T follicular helper cell (primary cell): Measurements from ENCODE around the gene SLC45A1.

Source experiments
- DNase-seq: peaks from one replicate; pipeline ENCODE4 v3.0.0-alpha.2; 2020; ENCODE audit warnings: low read depth

SLC45A1 gene

DNA sequence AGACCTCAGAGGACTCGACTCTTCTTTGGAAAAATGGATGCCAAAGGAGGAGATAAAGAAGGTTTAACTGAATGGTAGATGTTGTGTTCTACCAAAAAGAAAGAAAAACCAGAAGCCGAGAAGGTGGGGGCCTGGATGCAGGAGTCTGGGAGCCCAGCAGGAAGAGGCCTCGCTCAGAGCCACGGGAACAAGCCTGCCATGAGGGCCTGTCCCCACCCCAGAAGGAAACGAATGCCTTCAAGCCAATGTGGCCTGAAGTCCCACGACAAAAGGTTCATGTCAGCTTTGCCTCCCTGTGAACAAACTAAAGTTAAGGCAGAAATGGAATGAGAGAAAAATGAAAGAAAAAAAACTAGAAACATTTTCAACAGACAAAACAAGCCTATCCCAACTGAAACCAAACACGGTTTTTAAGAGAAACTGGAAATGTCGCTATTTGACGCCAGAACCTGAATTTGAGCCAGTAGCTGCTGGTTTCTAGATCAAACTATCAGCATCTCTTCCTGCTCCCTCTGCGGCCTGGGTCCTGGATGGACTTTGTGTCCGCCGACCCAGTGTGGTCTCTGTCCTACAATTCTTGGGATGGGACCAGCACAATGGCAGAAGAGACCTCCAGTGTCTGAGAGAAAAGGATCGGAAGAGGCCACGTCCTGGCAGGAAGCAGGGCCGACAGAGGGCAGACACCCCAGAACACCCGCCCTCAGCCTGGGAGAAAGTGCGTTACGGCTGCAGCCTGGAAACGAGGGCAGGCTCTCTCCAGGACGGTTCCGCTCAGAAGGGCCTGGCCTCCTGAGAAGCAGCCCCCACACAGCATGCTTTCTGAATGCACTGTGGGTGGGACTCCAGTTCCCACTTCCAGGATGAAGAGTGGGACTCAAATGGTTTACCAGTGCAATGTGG is 35.2 kb downstream of the SLC45A1 start:
- DNase-seq = no peak

GRCh38 chr1:8354038-8354437 is 36.1 kb downstream of the SLC45A1 start:
- no peak for DNase-seq

GRCh38 chr1:8355439-8356255 is 37.7 kb downstream of the SLC45A1 start:
- DNase-seq = no peak

GRCh38 chr1:8356256-8357209 is 38.6 kb downstream of the SLC45A1 start:
- DNase-seq = no peak

GRCh38 chr1:8357329-8358101 is 39.6 kb downstream of the SLC45A1 start:
- no peak for DNase-seq

GRCh38 chr1:8358241-8358896 is 40.5 kb downstream of the SLC45A1 start:
- DNase-seq = no peak

DNA sequence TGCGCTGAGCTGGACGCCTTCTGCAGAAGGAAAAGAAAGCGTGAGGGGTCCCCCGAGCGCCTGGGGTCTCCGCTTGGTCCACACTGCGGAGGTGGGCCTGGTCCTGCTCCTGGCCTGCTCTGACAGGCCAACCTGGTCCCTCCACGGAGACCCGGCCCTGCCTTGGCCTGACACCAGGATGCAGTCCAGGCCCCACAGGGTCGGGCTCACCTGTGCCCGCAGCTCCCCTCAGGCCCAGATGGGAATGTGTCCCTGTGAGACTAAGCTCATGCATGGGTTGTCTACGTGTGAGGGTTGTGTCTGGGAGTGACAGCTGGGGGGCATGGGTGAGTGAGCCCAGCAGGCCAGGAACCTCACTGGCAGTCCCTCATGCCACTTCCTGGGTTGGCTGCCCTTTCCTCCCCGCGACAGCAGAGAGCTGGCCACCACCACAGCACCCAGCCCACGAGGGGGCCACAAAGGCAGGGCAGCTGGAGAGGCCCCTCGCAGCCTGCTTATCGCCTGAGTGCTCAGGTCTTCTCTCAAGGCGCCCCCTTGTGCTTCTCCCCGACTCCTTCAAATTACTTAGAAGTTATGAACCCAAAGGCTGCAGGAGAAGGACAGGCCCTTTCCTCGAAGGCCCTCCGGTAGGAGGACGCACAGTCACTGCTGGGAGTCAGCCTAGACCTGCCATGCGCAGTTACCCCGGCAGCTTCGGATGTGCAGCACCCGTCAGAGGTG is 41.1 kb downstream of the SLC45A1 start:
- DNase-seq = no peak

- DNase-seq = no peak
These were observed 41.9 kb downstream of the SLC45A1 start for GRCh38 chr1:8359617-8360481.

GRCh38 chr1:8360493-8361197 is 42.7 kb downstream of the SLC45A1 start:
- DNase-seq = no peak

GRCh38 chr1:8361198-8361849 is 43.4 kb downstream of the SLC45A1 start:
- no peak for DNase-seq

- DNase-seq = no peak
These were observed 44.8 kb downstream of the SLC45A1 start for GRCh38 chr1:8362701-8363101.

- DNase-seq = no peak
These were observed 45.4 kb downstream of the SLC45A1 start for GRCh38 chr1:8363186-8363766.

GRCh38 chr1:8363767-8364301 is 45.9 kb downstream of the SLC45A1 start:
- DNase-seq = no peak

DNA sequence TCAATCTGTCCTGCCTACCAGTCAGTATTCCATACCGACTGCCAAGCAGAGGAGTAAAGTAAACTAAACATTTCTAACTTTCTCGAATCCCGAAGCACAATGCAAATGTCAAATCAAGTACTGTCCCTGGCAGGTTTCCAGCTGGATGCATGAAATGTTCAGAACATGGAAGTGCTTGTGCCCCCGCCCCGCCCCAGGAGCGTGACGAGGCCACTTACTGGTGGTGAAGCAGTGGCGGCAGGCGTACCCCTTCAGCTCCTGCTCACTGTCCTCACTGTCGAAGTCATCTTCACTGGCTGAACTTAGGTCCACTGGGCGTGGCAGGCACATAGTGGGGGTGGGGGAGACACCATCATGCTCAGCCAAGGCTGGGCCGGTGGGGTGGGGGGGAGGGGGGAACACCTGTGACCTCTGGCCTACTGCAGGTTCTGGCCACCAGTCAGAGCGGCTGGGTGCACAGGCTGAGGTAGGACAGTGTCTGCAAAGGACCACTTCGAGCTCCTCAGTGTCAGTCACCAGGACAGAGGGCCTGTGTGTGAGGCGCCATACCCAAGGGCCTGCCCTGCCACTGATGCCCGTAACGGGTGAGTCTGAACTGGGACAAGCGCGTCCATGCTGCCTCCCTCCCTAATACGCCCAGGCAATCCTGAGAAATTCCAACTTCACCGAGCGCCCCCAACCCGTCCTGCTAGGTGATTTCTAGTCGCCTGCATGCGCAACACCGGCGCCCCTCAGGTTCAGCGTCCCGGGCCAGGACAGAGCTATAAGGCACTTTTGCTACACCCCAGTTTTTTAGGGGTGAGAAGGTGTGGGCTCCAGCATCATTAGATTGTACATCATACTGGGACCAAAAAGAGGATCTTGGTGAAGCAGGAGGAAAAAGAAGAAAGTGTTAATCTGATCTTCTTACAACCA is 46.9 kb downstream of the SLC45A1 start:
- DNase-seq = no peak

DNA sequence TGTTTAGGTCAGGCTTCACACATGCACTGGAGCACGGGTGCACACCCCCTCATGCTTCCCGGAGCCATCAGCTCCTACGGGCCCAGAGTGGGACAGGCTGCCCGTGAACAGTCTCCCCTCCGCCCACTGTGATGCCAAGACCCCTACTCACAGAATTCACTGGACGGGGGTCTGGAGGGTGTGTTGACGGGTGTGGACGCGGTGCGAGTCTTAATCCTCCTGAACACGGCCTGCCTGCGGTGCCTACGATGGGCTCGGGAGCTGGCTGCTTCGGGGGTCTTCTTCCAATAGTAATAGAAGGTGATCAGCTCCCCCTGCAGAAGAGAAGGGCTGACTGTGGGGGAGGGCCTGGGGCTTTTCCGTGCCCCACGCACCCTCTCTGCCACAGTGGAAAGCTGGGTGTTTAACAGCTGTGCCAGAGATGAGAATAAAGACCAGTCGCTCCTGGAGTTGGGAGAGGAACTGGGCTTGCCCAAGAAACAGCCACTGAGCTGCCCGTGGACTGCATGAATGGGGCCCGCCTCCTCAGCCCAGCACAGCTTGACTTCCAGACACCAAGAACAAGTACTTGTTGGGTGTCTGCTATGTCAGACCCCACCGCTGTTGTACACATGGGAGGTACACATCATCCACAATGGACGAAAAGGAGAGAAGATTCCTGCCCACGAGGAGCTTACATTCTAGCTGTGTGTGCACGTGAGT is 47.9 kb downstream of the SLC45A1 start:
- DNase-seq = no peak
